Neuronal stem cell (in vitro differentiated cells): ENCODE results near the gene ZBTB7C.

Experiments used
- DNase-seq: peaks from one replicate; pipeline ENCODE4 v3.0.0-alpha.2; 2013; ENCODE audit warnings: low spot score
- H2AFZ ChIP-seq: one replicate; pipeline ENCODE4 v1.6.1; 2013; ENCODE audit warnings: mild to moderate bottlenecking, low read length, inconsistent platforms
- H2AK5ac ChIP-seq: 2 replicates; pipeline ENCODE4 v1.6.1; 2013; ENCODE audit warnings: low read depth, mild to moderate bottlenecking, inconsistent platforms, low read length, moderate library complexity, mixed read lengths
- H2BK120ac ChIP-seq: 2 replicates; pipeline ENCODE4 v1.6.1; 2013; ENCODE audit warnings: low read depth, mild to moderate bottlenecking, inconsistent platforms, low read length, moderate library complexity, mixed read lengths
- H2BK12ac ChIP-seq: one replicate; pipeline ENCODE4 v1.6.1; 2013; ENCODE audit warnings: low read length, inconsistent platforms
- H2BK15ac ChIP-seq: 2 replicates; pipeline ENCODE4 v1.6.1; 2013; ENCODE audit warnings: mild to moderate bottlenecking, low read length, inconsistent platforms, mixed read lengths
- H2BK5ac ChIP-seq: one replicate; pipeline ENCODE4 v1.6.1; 2013; ENCODE audit warnings: inconsistent platforms, mild to moderate bottlenecking, low read length, moderate library complexity
- H3K14ac ChIP-seq: one replicate; pipeline ENCODE4 v1.6.1; 2013; ENCODE audit warnings: low read length, inconsistent platforms
- H3K18ac ChIP-seq: 2 replicates; pipeline ENCODE4 v1.6.1; 2013; ENCODE audit warnings: low read length, inconsistent platforms
- H3K23ac ChIP-seq: 2 replicates; pipeline ENCODE4 v1.6.1; 2013; ENCODE audit warnings: low read depth, mild to moderate bottlenecking, mixed read lengths, low read length, inconsistent platforms; ENCODE audit not compliant: poor library complexity
- H3K27ac ChIP-seq: replicated peaks from 3 replicates; pipeline ENCODE4 v1.5.1; 2013; ENCODE audit warnings: low read length, inconsistent platforms
- H3K27me3 ChIP-seq, 3 experiments: 2 replicates each; pipeline ENCODE4 v1.6.1; 2013; ENCODE audit warnings: low read length in 3 of 3, mild to moderate bottlenecking in 2 of 3, inconsistent platforms in 1 of 3, low read depth in 1 of 3, mixed read lengths in 1 of 3, moderate library complexity in 1 of 3; ENCODE audit not compliant: control insufficient read depth in 3 of 3, insufficient read depth in 3 of 3
- H3K36me3 ChIP-seq, 2 donors: replicated peaks in 1 of 2; 2 replicates each; pipeline ENCODE4 v1.6.1; 2013; ENCODE audit warnings: low read length in 2 of 2; ENCODE audit not compliant: control insufficient read depth in 2 of 2, insufficient read depth in 2 of 2
- H3K4ac ChIP-seq: 2 replicates; pipeline ENCODE4 v1.6.1; 2013; ENCODE audit warnings: inconsistent platforms, mild to moderate bottlenecking, low read length, moderate library complexity
- H3K4me1 ChIP-seq, 2 donors: 1 replicate in 1 of 2; 2 replicates in 1 of 2; pipeline ENCODE4 v1.6.1; 2013; ENCODE audit warnings: low read length in 2 of 2, low read depth in 1 of 2; ENCODE audit not compliant: control insufficient read depth in 2 of 2, insufficient read depth in 1 of 2
- H3K4me2 ChIP-seq: one replicate; pipeline ENCODE4 v1.6.1; 2013; ENCODE audit warnings: mild to moderate bottlenecking, low read length, inconsistent platforms; ENCODE audit not compliant: insufficient read depth, poor library complexity, severe bottlenecking
- H3K4me3 ChIP-seq, 2 donors: 2 replicates each; pipeline ENCODE4 v1.5.1; 2013; ENCODE audit warnings: low read length in 2 of 2, mild to moderate bottlenecking in 2 of 2, inconsistent platforms in 1 of 2, moderate library complexity in 1 of 2
- H3K79me1 ChIP-seq: one replicate; pipeline ENCODE4 v1.6.1; 2013; ENCODE audit warnings: low read depth, mild to moderate bottlenecking, inconsistent platforms, low read length, moderate library complexity
- H3K9ac ChIP-seq: one replicate; pipeline ENCODE4 v1.6.1; 2013; ENCODE audit warnings: mild to moderate bottlenecking, low read depth, low read length, inconsistent platforms; ENCODE audit not compliant: poor library complexity
- H3K9me3 ChIP-seq, 2 donors: replicated peaks in 1 of 2; 2 replicates each; pipeline versions ENCODE3 to v1.6.1; 2013; ENCODE audit warnings: low read length in 2 of 2, mild to moderate bottlenecking in 2 of 2, inconsistent platforms in 1 of 2, low read depth in 1 of 2, mixed read lengths in 1 of 2, moderate library complexity in 1 of 2; ENCODE audit not compliant: control insufficient read depth in 2 of 2, insufficient read depth in 1 of 2
- H4K8ac ChIP-seq: one replicate; pipeline ENCODE4 v1.6.1; 2013; ENCODE audit warnings: low read depth, mild to moderate bottlenecking, inconsistent platforms, low read length, moderate library complexity
- H4K91ac ChIP-seq: one replicate; pipeline ENCODE4 v1.6.1; 2013; ENCODE audit warnings: low read length, low read depth, mild to moderate bottlenecking, inconsistent platforms; ENCODE audit not compliant: poor library complexity
- WGBS, 2 donors: extraction: QIAGEN DNeasy Blood & Tissue Kit; methylation state at CpG; one replicate each; pipeline ENCODE4 v1.1.7; 2013; ENCODE audit warnings: missing lambda C conversion rate in 2 of 2, mixed read lengths in 1 of 2; ENCODE audit not compliant: insufficient read length in 2 of 2, insufficient replicate concordance in 1 of 2; ENCODE audit errors: extremely low coverage in 2 of 2; 5-methylcytosine and 5-hydroxymethylcytosine counted together

The ZBTB7C gene

GRCh38 chr18:48256848-48257247 lies 152.3 kb downstream of the ZBTB7C start:
- no peak overlapping the region for H3K18ac ChIP-seq
- H2BK12ac ChIP-seq = no peak overlapping the region
- no peak overlapping the region for H4K91ac ChIP-seq
- H2BK5ac ChIP-seq = no peak overlapping the region
- no peak overlapping the region for H2AFZ ChIP-seq
- no peaks in the 10 kb centered on the region for H3K36me3 ChIP-seq
- H3K4ac ChIP-seq = no peak overlapping the region
- H3K23ac ChIP-seq = no peak overlapping the region
- H3K4me1 ChIP-seq = no peaks in the 10 kb centered on the region
- H2BK15ac ChIP-seq = no peak overlapping the region
- H3K27me3 ChIP-seq = no peaks in the 10 kb centered on the region
- H3K14ac ChIP-seq = no peak overlapping the region
- no peaks in the 10 kb centered on the region for H3K79me1 ChIP-seq
- no peak overlapping the region for H3K27ac ChIP-seq
- H3K9me3 ChIP-seq = no peaks in the 10 kb centered on the region
- no peak for DNase-seq
- no peak overlapping the region for H2AK5ac ChIP-seq
- H3K9ac ChIP-seq = no peak overlapping the region
- H3K4me3 ChIP-seq = no peak overlapping the region
- H4K8ac ChIP-seq = no peak overlapping the region
- H2BK120ac ChIP-seq = no peak overlapping the region
- no peak overlapping the region for H3K4me2 ChIP-seq

- Histone ChIP-seq H3K27me3 (no peaks in the 10 kb centered on the region), H3K36me3 (no peaks in the 10 kb centered on the region), H3K9me3 (no peaks in the 10 kb centered on the region), H2BK12ac (no peak overlapping the region), H2BK5ac (no peak overlapping the region), H3K18ac (no peak overlapping the region), H2AFZ (no peak overlapping the region), H3K79me1 (no peaks in the 10 kb centered on the region), H3K4me2 (no peak overlapping the region), H3K4ac (no peak overlapping the region), H2AK5ac (no peak overlapping the region), H3K9ac (no peak overlapping the region), H3K4me1 (no peaks in the 10 kb centered on the region), H3K23ac (no peak overlapping the region), H4K91ac (no peak overlapping the region), H2BK120ac (no peak overlapping the region), H3K4me3 (no peak overlapping the region), H3K14ac (no peak overlapping the region), H3K27ac (no peak overlapping the region), H2BK15ac (no peak overlapping the region), H4K8ac (no peak overlapping the region)
- no peak for DNase-seq
- no CpG with 5 or more reads among the region's 10 CpGs for WGBS, 2 donors
These were observed 155.0 kb downstream of the ZBTB7C start for GRCh38 chr18:48254077-48254602.

- WGBS, 2 donors = no CpG with 5 or more reads among the region's 3 CpGs
These were observed 156.7 kb downstream of the ZBTB7C start for GRCh38 chr18:48252525-48252924.

GRCh38 chr18:48250918-48251317 lies 158.3 kb downstream of the ZBTB7C start:
- H3K23ac ChIP-seq = no peak overlapping the region

More at GRCh38 chr18:48252525-48252924, 156.7 kb downstream of the ZBTB7C start:
- Histone ChIP-seq H3K27ac (no peak overlapping the region), H2BK15ac (no peak overlapping the region), H3K14ac (no peak overlapping the region), H2AK5ac (no peak overlapping the region), H3K36me3 (no peaks in the 10 kb centered on the region), H4K8ac (no peak overlapping the region), H2BK120ac (no peak overlapping the region), H3K23ac (no peak overlapping the region), H3K9me3 (no peaks in the 10 kb centered on the region), H3K27me3 (no peaks in the 10 kb centered on the region), H3K4me2 (no peak overlapping the region), H3K4ac (no peak overlapping the region), H4K91ac (no peak overlapping the region), H3K79me1 (no peaks in the 10 kb centered on the region), H3K4me3 (no peak overlapping the region), H3K9ac (no peak overlapping the region), H2BK12ac (no peak overlapping the region), H2AFZ (no peak overlapping the region), H2BK5ac (no peak overlapping the region), H3K4me1 (no peaks in the 10 kb centered on the region), H3K18ac (no peak overlapping the region)
- no peak for DNase-seq

More at GRCh38 chr18:48250918-48251317, 158.3 kb downstream of the ZBTB7C start:
- no peak for DNase-seq
- Histone ChIP-seq H2AFZ (no peak overlapping the region), H2AK5ac (no peak overlapping the region), H3K9ac (no peak overlapping the region), H3K79me1 (no peaks in the 10 kb centered on the region), H3K4me1 (no peaks in the 10 kb centered on the region), H2BK15ac (no peak overlapping the region), H2BK120ac (no peak overlapping the region), H3K9me3 (peaks cover 0 to 1% of the 10 kb centered on the region in 2 donors), H2BK12ac (no peak overlapping the region), H3K14ac (no peak overlapping the region), H3K18ac (no peak overlapping the region), H4K91ac (no peak overlapping the region), H3K27ac (no peak overlapping the region), H3K36me3 (no peaks in the 10 kb centered on the region), H3K27me3 (no peaks in the 10 kb centered on the region), H4K8ac (no peak overlapping the region), H3K4me3 (no peak overlapping the region), H3K4ac (no peak overlapping the region), H3K4me2 (no peak overlapping the region), H2BK5ac (no peak overlapping the region)
- WGBS, 2 donors = no CpG with 5 or more reads among the region's 3 CpGs
